GM19035 (cell line): ENCODE data around the gene AGBL3.
"Not testable (repeated sequence)": the region's sequence is repeated elsewhere in the genome, so short reads cannot be mapped to it uniquely, and the experiment has no call there.

ENCODE experiments used
- ATAC-seq: cut with Tn5 transposase; IDR thresholded peaks from one replicate; pipeline ENCODE4 v1.9.1; 2021; ENCODE audit not compliant: unreplicated experiment

Gene AGBL3

GRCh38 chr7:134962270-134962780 is 24.0 kb upstream of the AGBL3 start:
- ATAC-seq = no peak

- ATAC-seq = no peak
These were observed 23.3 kb upstream of the AGBL3 start for GRCh38 chr7:134963036-134963435.

GRCh38 chr7:134966691-134967090 is 19.6 kb upstream of the AGBL3 start:
- no peak for ATAC-seq

- no peak for ATAC-seq
These were observed 18.2 kb upstream of the AGBL3 start for GRCh38 chr7:134968110-134968509.

GRCh38 chr7:134981645-134982044 is 4.7 kb upstream of the AGBL3 start:
- not testable (repeated sequence) for ATAC-seq

- peak; percentile 48 for ATAC-seq
These were observed 380 bp upstream of the AGBL3 start for GRCh38 chr7:134985894-134986362.

DNA sequence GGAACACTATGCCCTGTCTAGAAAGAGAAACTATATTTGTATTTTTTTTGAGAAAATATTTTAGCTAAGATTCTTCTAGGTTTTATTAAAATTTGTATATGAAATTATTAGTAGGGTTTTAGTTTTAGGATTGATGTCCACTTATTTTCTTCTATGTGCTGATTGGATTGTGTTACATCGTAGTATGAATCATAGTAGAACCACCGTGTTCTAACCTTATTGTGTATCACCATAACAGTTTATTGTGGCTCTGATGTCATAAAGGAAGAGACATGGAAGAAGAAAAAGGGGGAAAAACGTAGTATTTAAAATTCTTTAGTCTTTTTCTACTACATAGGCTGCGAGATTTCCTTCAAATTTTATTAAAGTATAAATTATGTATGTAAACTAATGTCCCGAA is 1.9 kb downstream of the AGBL3 start:
- no peak for ATAC-seq

DNA sequence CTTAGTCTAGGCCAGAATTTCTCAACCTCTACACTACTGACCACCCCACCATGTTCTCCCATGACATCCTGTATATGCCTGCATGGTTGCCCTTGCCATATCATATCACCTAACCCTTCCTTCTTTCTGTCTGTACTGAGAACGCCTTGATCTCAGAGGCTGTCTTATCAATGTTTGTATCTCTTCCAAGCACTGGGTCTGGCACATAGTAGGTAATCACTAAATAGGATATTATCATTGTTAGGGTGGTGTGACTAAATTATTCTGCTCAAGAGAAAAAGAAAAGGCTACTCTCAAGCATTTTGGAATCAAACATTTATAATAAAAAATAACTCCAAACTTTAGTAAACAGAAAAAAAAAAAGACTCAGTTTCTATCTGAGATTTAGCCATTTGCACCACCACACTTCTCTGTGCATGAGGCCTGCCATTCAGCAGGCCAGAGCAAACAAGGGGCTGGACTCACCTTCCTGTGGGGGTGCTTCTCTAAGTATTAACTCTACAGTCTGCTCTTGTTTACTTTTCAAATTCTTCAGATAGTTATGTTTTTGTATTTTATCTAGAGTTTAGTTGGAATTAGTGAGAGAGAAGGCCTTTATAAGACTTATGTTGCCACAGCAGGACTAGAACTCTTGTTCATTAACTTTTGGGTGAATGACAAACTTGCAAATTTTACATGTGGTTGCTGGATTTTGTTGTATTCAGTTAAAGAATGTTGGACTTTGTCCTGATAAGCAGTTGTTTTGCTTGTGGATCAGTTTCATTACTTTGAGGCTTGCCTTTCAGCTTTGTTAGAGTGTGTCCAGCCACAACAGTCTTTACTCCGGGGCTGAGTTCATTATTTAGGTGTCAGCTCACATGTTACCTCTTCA is 5.4 kb downstream of the AGBL3 start:
- ATAC-seq = no peak

GRCh38 chr7:134992626-134993179 is 6.4 kb downstream of the AGBL3 start:
- ATAC-seq = peak; percentile 67

DNA sequence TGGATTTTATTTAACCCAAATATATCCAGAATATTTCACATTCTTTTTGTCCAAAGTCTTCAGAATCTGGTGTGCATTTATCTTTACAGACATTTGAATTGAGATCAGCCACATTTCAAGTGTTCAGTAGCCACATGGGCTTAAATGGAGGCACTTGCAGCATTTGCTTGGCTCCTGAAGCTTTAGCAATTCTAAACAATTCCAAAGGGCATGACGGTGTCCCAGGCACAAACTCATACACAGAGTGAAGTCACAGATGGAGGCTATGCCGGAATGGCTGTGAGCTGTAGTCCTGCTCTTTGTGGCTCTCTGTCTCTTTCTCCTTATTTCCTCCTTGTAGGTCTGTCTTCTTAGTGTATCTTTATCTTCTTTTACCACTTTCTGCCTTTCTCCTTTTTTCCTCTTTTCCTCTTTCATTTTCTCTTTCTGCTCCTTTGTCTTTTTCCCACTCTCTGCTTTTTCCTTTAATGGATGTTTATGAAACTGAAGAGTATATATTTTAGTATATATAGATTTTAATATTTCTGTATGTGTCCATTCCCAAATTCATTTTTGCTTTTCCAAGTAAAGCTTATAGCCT is 7.7 kb downstream of the AGBL3 start:
- no peak for ATAC-seq

DNA sequence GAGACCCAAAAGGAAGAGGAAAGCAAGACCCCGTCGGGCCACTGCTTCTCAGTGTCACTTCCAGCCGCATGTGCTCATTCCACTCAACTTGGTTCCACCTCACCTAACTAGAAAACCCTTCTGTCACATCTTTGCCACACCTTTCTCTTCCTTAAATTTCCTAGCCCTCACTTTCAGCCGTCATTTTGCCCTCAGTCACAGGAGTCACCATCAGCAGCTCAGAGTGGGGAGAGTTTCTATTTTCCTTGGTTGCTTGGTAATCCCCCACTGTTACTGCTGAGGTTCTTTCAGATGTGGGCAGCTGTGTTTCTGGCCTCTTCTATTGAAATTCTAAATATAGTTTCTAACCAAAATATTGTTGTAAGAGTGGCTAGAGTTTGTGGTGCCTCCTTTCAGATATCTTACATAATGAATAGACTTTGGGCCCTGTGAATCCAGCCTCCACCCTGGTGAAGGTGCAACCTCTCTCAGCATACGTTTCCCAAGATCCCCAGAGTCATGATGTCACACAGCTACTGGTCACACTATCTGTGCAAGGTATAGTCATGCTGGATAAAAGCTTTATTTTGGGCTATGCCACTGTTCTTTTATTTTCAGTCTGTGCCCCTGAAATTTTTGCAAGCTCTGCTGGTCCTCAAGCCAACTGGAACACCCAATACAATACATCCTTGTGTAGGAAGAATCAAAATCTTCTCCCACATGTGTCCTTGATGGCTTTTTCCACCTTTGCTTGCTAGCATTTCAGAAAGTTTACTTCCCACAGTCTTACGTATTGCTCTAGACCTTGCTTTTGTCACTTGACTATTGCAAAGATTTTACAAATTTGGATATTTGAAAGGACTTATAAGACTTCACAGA is 9.2 kb downstream of the AGBL3 start:
- peak; percentile 48 for ATAC-seq

GRCh38 chr7:134996097-134996550 is 9.8 kb downstream of the AGBL3 start:
- peak; percentile 54 for ATAC-seq

DNA sequence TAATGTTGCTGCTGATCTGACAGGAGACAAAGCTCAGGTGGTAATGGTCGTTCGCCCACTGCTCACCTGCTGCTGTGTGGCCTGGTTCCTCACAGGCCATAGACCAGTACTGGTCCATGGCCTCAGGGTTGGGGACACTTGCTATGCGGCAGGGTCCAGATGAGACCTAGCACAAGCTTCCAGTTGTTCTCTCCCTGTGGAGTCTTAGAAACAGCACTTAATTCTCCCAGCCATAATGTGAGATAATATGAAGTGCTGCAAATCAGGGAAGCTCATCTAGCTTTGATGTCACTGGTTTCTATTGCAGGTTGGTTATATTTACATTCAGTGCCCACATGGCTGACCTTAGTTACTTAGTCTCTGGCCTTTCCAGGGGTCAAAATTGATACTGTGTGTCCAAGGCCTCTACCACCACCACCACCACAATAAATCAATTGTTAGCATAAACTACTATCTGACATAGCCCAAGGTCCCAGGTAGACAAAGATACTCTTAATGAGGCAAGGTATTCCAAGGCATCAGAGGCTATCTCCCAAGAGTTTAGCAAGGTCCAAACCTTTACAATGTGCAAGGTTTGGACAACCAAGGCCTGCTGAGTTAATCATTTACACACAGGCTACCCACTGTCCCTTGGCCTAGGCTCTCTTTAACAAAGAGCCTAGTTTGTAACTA is 11.0 kb downstream of the AGBL3 start:
- ATAC-seq = no peak

GRCh38 chr7:134999136-134999535 is 12.8 kb downstream of the AGBL3 start:
- no peak for ATAC-seq

DNA sequence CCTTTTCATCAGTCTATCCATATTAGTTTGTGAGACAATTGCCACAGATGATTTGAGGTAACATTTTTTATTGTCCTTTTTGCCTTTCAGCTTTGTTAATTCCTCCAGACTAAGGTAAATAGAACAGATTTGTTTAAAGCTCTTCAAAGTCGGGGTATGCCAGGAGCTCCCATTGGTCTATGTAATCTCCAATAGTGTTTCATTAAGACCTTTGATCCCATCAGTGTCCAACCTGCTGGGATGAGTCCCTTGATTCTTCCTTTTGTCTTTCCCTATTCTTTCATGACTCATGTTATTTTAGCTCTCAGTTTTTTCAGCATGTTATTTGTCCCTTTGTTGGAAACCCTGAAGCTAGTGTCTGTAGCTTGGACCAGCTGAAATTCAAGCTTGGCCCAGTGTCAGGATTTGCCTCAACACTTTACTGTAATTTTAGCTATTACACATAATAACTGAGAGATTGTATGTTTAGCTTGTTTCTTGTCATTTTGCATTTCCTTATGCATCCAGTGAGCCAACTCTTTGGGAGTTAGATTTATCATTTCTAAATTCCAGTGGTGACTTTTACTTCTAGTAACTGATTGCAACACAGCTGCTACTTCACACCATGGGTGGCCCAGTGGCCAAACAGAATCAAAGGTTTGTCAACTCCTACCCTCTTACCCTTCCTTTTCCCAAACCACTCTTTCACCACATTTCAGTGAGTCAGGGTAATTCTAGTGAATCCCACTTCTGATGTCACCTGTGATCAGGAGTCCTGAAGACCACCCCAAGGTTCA is 15.3 kb downstream of the AGBL3 start:
- no peak for ATAC-seq

DNA sequence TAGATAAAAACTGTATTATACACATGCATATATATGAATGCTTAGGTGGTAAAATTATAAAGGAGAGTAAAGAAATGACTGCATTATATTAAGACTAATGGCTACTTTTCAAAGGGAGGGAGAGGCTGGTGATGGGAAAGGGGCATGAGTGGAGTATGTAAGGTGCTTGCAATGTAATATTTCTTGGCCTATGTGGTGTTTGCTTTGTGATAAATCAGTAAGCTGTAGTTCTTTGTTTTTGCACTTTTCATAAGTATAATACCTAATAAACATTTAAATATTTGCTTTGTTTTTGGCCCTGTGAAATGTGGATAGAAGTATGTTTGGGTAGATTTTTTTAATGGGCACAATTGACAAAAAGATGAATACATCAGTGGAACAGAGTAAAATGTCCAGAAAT is 25.9 kb downstream of the AGBL3 start:
- ATAC-seq = no peak

DNA sequence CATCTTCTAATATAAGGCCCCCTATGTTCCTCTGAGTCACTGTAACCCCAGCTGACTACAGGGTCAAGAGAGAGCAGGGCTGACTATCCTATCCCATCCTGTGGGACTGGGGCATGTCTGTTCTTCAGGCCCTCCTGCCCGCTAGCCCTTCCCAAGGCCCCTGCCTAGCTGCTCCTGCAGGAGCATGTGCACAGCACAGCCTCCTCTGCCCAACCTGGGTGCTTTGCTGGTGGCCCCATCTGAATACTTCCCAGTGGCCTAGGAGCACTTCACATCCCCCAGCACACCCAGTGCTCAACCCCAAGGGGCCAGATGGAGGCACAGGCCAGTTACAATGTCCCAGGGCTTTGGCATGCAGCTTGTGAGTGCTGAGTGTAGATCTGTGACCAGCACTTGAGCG is 37.3 kb downstream of the AGBL3 start:
- no peak for ATAC-seq

DNA sequence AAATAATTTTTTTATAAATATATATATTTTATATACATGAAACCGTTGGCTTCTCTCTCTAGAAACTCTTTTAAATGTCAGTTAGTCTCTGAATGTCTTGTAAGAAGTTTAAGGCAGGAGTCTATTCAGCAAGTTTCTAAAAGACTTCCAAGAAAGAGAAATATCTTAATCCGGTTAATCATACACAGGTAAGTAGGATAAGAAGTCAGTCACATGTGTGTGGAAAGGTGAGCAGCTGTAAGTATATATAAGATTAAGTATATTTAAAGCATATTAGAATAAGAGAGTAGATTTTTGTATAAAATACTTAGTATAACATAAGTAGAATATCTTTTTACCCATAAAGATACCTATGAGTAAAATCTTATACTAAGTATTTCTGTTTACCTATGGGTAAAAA is 48.9 kb downstream of the AGBL3 start:
- ATAC-seq = no peak

- ATAC-seq = not testable (repeated sequence)
These were observed 80.7 kb downstream of the AGBL3 start for GRCh38 chr7:135067017-135067416.

- no peak for ATAC-seq
These were observed 87.8 kb downstream of the AGBL3 start for GRCh38 chr7:135074096-135074495.
